Osteoblast (primary cell): ENCODE results near the gene PRR19. TPM values are rescaled to one million over a fixed set of nuclear protein-coding genes. Genes with fewer than 3 reads are reported as not detected.

Experiments used
- DNase-seq: peaks from one replicate; pipeline ENCODE4 v3.0.0; 2011; ENCODE audit warnings: low spot score, mixed read lengths; ENCODE audit not compliant: insufficient read length; ENCODE audit errors: missing footprints
- H2AFZ ChIP-seq: 2 replicates; pipeline ENCODE4 v1.6.0; 2011; ENCODE audit warnings: mild to moderate bottlenecking, low read length
- H3K27ac ChIP-seq: 2 replicates; pipeline ENCODE4 v1.5.1; 2011; ENCODE audit warnings: mild to moderate bottlenecking, low read depth, low read length, moderate library complexity
- H3K27me3 ChIP-seq: 2 replicates; pipeline ENCODE4 v1.6.0; 2012; ENCODE audit warnings: mild to moderate bottlenecking, control low read depth, inconsistent platforms, low read length, moderate library complexity; ENCODE audit not compliant: insufficient read depth
- H3K36me3 ChIP-seq: 2 replicates; pipeline ENCODE4 v1.5.1; 2011; ENCODE audit warnings: mild to moderate bottlenecking, low read length, control low read depth, moderate library complexity; ENCODE audit not compliant: insufficient read depth
- H3K4me1 ChIP-seq: 2 replicates; pipeline ENCODE4 v1.5.1; 2011; ENCODE audit warnings: mild to moderate bottlenecking, low read length, control low read depth, moderate library complexity; ENCODE audit not compliant: insufficient read depth
- H3K4me2 ChIP-seq: 2 replicates; pipeline ENCODE4 v1.6.0; 2011; ENCODE audit warnings: mild to moderate bottlenecking, low read length; ENCODE audit not compliant: insufficient read depth
- H3K4me3 ChIP-seq: fragments of 200-600 bp; sonication (generic); 3 replicates; pipeline ENCODE4 v1.5.1; 2012; ENCODE audit warnings: mild to moderate bottlenecking, low read length, inconsistent platforms; ENCODE audit not compliant: insufficient read depth
- H3K79me2 ChIP-seq: 2 replicates; pipeline ENCODE4 v1.6.0; 2012; ENCODE audit warnings: mild to moderate bottlenecking, low read length, control low read depth, inconsistent platforms; ENCODE audit not compliant: insufficient read depth
- H3K9me3 ChIP-seq: 2 replicates; pipeline ENCODE4 v1.5.1; 2011; ENCODE audit warnings: low read depth, low read length, control low read depth
- H4K20me1 ChIP-seq: 2 replicates; pipeline ENCODE4 v1.6.0; 2012; ENCODE audit warnings: mild to moderate bottlenecking, low read length, control low read depth; ENCODE audit not compliant: insufficient read depth
- CTCF ChIP-seq: IDR thresholded peaks from 2 replicates; pipeline ENCODE4 v1.5.1; 2011; ENCODE audit warnings: mild to moderate bottlenecking, low read depth, low read length, moderate library complexity; ENCODE audit errors: extremely low read depth
- total RNA-seq: library from RNA; depleted of rRNA; stranded (reverse); fragments of >200 nt; gene quantifications from 2 replicates; pipeline ENCODE4 v1.2.3, GENCODE V29; 2012

The PRR19 gene
- total RNA-seq, 1 donor: 0.36 TPM

GRCh38 chr19:42344336-42344893 lies 42.5 kb downstream of the PRR19 start:
- peak; percentile 9 for DNase-seq
- Histone ChIP-seq H3K36me3 (peaks cover 5% of the 10 kb centered on the region), H3K4me1 (no peaks in the 10 kb centered on the region), H3K4me2 (no peak overlapping the region), H3K27me3 (no peaks in the 10 kb centered on the region), H3K9me3 (no peaks in the 10 kb centered on the region), H4K20me1 (no peaks in the 10 kb centered on the region), H2AFZ (no peak overlapping the region), H3K4me3 (no peak overlapping the region), H3K79me2 (no peaks in the 10 kb centered on the region), H3K27ac (no peak overlapping the region)
- no peak for TF ChIP-seq CTCF

GRCh38 chr19:42345191-42345812 lies 43.4 kb downstream of the PRR19 start:
- no peak for TF ChIP-seq CTCF
- Histone ChIP-seq H4K20me1 (no peaks in the 10 kb centered on the region), H3K27ac (no peak overlapping the region), H3K36me3 (peaks cover 5% of the 10 kb centered on the region), H3K4me1 (no peaks in the 10 kb centered on the region), H3K79me2 (no peaks in the 10 kb centered on the region), H3K27me3 (no peaks in the 10 kb centered on the region), H3K4me2 (no peak overlapping the region), H3K4me3 (no peak overlapping the region), H2AFZ (no peak overlapping the region), H3K9me3 (no peaks in the 10 kb centered on the region)
- peak; percentile 69 for DNase-seq

- no peaks in the 10 kb centered on the region for H3K79me2 ChIP-seq
- no peaks in the 10 kb centered on the region for H3K9me3 ChIP-seq
- H4K20me1 ChIP-seq: no peaks in the 10 kb centered on the region
- no peaks in the 10 kb centered on the region for H3K27me3 ChIP-seq
- no peak for TF ChIP-seq CTCF
- H2AFZ ChIP-seq: no peak overlapping the region
- H3K4me1 ChIP-seq: no peaks in the 10 kb centered on the region
- no peak overlapping the region for H3K4me3 ChIP-seq
- peaks cover 5% of the 10 kb centered on the region for H3K36me3 ChIP-seq
- H3K4me2 ChIP-seq: no peak overlapping the region
- DNase-seq: peak; percentile 52
- no peak overlapping the region for H3K27ac ChIP-seq
These were observed 46.3 kb downstream of the PRR19 start for GRCh38 chr19:42348211-42348610.

- Histone ChIP-seq H3K4me3 (no peak overlapping the region), H4K20me1 (no peaks in the 10 kb centered on the region)
- no peak for TF ChIP-seq CTCF
These were observed 47.6 kb downstream of the PRR19 start for GRCh38 chr19:42349378-42350107.

More at GRCh38 chr19:42349378-42350107, 47.6 kb downstream of the PRR19 start:
- H3K36me3 ChIP-seq: peaks cover 5% of the 10 kb centered on the region
- H3K27ac ChIP-seq: no peak overlapping the region
- H3K79me2 ChIP-seq: no peaks in the 10 kb centered on the region
- no peaks in the 10 kb centered on the region for H3K4me1 ChIP-seq
- peak; percentile 55 for DNase-seq
- no peaks in the 10 kb centered on the region for H3K27me3 ChIP-seq
- no peak overlapping the region for H2AFZ ChIP-seq
- H3K4me2 ChIP-seq: no peak overlapping the region
- no peaks in the 10 kb centered on the region for H3K9me3 ChIP-seq
